Epithelial cell of esophagus (primary cell): ENCODE data around the gene SLC10A7.

Source experiments
- DNase-seq: peaks from one replicate; pipeline ENCODE4 v3.0.0; 2010; ENCODE audit warnings: low read depth
- H3K4me3 ChIP-seq: 2 replicates; pipeline ENCODE4 v1.5.1; 2011; ENCODE audit warnings: mild to moderate bottlenecking, low read length, control low read depth
- CTCF ChIP-seq: IDR thresholded peaks from 2 replicates; pipeline ENCODE4 v1.5.1; 2011; ENCODE audit warnings: low read depth, mild to moderate bottlenecking, low read length, control low read depth, inconsistent platforms; ENCODE audit not compliant: insufficient read depth; ENCODE audit errors: missing control alignments

The SLC10A7 gene

GRCh38 chr4:146294776-146295175 is 227.0 kb downstream of the SLC10A7 start:
- no peak for TF ChIP-seq CTCF
- no peak overlapping the region for H3K4me3 ChIP-seq
- DNase-seq = no peak

- H3K4me3 ChIP-seq = no peak overlapping the region
- TF ChIP-seq CTCF = no peak
- DNase-seq = no peak
These were observed 229.2 kb downstream of the SLC10A7 start for GRCh38 chr4:146292508-146292907.

- peak; percentile 6 for TF ChIP-seq CTCF
- no peak for DNase-seq
- H3K4me3 ChIP-seq = no peak overlapping the region
These were observed 230.4 kb downstream of the SLC10A7 start for GRCh38 chr4:146291313-146291712.

GRCh38 chr4:146288193-146288592 is 233.5 kb downstream of the SLC10A7 start:
- TF ChIP-seq CTCF = no peak
- H3K4me3 ChIP-seq = no peak overlapping the region
- no peak for DNase-seq

GRCh38 chr4:146285037-146285436 is 236.7 kb downstream of the SLC10A7 start:
- TF ChIP-seq CTCF = no peak
- no peak overlapping the region for H3K4me3 ChIP-seq
- DNase-seq = no peak

GRCh38 chr4:146283758-146284651 is 237.7 kb downstream of the SLC10A7 start:
- no peak overlapping the region for H3K4me3 ChIP-seq
- no peak for DNase-seq
- TF ChIP-seq CTCF = no peak

- no peak for TF ChIP-seq CTCF
- H3K4me3 ChIP-seq = no peak overlapping the region
- no peak for DNase-seq
These were observed 239.1 kb downstream of the SLC10A7 start for GRCh38 chr4:146282657-146283056.
